ENCODE data around the gene THAP10.
"Not testable (repeated sequence)": the region's sequence is repeated elsewhere in the genome, so short reads cannot be mapped to it uniquely, and the experiment has no call there.

The THAP10 gene

GRCh38 chr15:70875001-70875782 lies 17.0 kb downstream of the THAP10 start:
- H3K4me3 ChIP-seq (replicated peaks; ENCODE audit: insufficient read depth, low read length) = no peak overlapping the region
- no peak for DNase-seq (ENCODE audit: low read depth in 1 of 2, low spot score in 1 of 2)
- no peaks in the 10 kb centered on the region for H3K27me3 ChIP-seq (ENCODE audit: insufficient read depth, poor library complexity, severe bottlenecking)
- TF ChIP-seq SPI1 (IDR thresholded peaks at IDR 0.05; ENCODE audit: borderline replicate concordance, low read depth) (no peak), GABPA (IDR thresholded peaks at IDR 0.05; ENCODE audit: low read depth) (no peak), CTCF (IDR thresholded peaks at IDR 0.05; ENCODE audit: insufficient read depth, low read length) (no peak), POLR2AphosphoS5 (IDR thresholded peaks at IDR 0.05; ENCODE audit: low read depth) (no peak)
- TF ChIP-seq, protein P1, sequence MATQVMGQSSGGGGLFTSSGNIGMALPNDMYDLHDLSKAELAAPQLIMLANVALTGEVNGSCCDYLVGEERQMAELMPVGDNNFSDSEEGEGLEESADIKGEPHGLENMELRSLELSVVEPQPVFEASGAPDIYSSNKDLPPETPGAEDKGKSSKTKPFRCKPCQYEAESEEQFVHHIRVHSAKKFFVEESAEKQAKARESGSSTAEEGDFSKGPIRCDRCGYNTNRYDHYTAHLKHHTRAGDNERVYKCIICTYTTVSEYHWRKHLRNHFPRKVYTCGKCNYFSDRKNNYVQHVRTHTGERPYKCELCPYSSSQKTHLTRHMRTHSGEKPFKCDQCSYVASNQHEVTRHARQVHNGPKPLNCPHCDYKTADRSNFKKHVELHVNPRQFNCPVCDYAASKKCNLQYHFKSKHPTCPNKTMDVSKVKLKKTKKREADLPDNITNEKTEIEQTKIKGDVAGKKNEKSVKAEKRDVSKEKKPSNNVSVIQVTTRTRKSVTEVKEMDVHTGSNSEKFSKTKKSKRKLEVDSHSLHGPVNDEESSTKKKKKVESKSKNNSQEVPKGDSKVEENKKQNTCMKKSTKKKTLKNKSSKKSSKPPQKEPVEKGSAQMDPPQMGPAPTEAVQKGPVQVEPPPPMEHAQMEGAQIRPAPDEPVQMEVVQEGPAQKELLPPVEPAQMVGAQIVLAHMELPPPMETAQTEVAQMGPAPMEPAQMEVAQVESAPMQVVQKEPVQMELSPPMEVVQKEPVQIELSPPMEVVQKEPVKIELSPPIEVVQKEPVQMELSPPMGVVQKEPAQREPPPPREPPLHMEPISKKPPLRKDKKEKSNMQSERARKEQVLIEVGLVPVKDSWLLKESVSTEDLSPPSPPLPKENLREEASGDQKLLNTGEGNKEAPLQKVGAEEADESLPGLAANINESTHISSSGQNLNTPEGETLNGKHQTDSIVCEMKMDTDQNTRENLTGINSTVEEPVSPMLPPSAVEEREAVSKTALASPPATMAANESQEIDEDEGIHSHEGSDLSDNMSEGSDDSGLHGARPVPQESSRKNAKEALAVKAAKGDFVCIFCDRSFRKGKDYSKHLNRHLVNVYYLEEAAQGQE (IDR thresholded peaks at IDR 0.05; ENCODE audit: insufficient replicate concordance, low read depth) = no peak
- H3K27ac ChIP-seq (replicated peaks) = no peak overlapping the region

DNA sequence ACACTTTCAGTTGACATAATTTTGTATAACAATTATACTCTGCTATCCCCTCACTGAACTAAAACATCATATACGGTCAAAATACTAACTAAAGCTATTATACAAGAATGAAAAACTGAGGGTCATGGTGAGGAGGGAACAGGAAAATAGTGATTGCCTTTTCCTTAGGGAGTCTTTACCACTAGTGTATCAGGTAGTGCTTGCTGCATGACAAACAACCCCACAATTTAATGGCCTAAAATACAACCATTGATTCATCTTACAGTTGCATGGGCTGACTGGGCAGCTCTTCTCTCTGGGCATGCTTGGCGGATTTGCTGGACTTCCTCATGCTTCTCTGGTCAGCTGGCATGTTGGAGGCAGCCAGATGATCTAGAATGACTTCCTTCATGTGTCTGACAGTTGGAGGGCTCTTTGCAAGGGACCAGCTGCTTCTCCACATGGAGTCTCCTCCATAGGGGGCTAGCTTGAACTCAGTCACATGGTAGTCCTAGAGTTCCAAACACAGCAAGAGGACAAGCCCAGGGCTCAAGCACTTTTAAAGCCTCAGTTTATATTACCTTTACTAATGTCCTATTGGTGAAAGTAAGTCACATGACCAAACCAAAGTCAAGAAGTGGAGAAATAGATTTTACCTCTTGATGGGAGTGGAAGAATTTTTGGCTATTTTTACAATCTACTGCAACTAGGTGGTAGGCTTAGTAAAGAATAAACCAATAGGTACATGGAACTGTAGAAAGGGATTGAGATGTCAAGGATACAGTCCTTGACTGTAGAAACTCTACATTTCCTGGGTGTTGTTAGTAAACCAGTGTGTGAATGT lies 18.8 kb downstream of the THAP10 start:
- no peak overlapping the region for H3K27ac ChIP-seq (replicated peaks)
- no peak for TF ChIP-seq CTCF (IDR thresholded peaks at IDR 0.05; ENCODE audit: insufficient read depth, low read length)
- TF ChIP-seq SPI1 (IDR thresholded peaks at IDR 0.05; ENCODE audit: borderline replicate concordance, low read depth) = no peak
- TF ChIP-seq, protein P1 (IDR thresholded peaks at IDR 0.05; ENCODE audit: insufficient replicate concordance, low read depth) = no peak
- no peak overlapping the region for H3K4me3 ChIP-seq (replicated peaks; ENCODE audit: insufficient read depth, low read length)
- no peak for DNase-seq (ENCODE audit: low read depth in 1 of 2, low spot score in 1 of 2)
- H3K27me3 ChIP-seq (ENCODE audit: insufficient read depth, poor library complexity, severe bottlenecking) = no peaks in the 10 kb centered on the region

DNA sequence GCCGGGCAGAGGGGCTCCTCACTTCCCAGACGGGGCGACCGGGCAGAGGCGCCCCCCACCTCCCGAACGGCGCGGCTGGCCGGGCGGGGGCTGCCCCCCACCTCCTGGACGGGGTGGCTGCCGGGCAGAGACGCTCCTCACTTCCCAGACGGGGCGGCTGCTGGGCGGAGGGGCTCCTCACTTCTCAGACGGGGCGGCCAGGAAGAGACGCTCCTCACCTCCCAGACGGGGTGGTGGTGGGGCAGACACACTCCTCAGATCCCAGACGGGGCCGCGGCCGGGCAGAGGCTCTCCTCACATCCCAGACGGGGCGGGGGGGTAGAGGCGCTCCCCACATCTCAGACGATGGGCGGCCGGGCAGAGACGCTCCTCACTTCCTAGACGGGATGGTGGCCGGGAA lies 20.7 kb downstream of the THAP10 start:
- not testable (repeated sequence) for H3K4me3 ChIP-seq (replicated peaks; ENCODE audit: insufficient read depth, low read length); H3K27me3 ChIP-seq (ENCODE audit: insufficient read depth, poor library complexity, severe bottlenecking); DNase-seq (ENCODE audit: low read depth in 1 of 2, low spot score in 1 of 2); H3K27ac ChIP-seq (replicated peaks)

DNA sequence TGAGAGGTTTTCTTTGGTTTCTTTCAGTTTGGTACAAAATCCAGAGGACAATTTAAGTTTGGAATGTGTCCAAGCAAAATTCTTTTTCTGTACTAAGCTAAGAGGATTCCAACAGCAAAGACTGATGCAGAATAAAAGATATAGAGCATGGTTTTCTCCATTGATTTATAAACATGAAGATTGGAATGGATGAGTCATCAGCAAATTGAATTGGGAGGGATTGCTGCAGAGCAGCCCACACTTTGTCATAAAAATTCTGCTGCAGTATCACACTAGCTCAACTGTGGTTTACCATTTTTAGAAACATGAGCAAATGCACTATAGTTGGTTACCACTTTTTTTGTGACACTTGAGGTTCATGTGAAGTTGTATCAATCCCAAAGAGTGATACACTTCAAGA lies 22.2 kb downstream of the THAP10 start:
- no peak overlapping the region for H3K4me3 ChIP-seq (replicated peaks; ENCODE audit: insufficient read depth, low read length)
- no peak overlapping the region for H3K27ac ChIP-seq (replicated peaks)
- TF ChIP-seq GABPA (IDR thresholded peaks at IDR 0.05; ENCODE audit: low read depth) (no peak), CTCF (IDR thresholded peaks at IDR 0.05; ENCODE audit: insufficient read depth, low read length) (no peak), SPI1 (IDR thresholded peaks at IDR 0.05; ENCODE audit: borderline replicate concordance, low read depth) (no peak), POLR2AphosphoS5 (IDR thresholded peaks at IDR 0.05; ENCODE audit: low read depth) (no peak)
- TF ChIP-seq, protein P1 (IDR thresholded peaks at IDR 0.05; ENCODE audit: insufficient replicate concordance, low read depth) = no peak
- DNase-seq (ENCODE audit: low read depth in 1 of 2, low spot score in 1 of 2) = no peak
- no peaks in the 10 kb centered on the region for H3K27me3 ChIP-seq (ENCODE audit: insufficient read depth, poor library complexity, severe bottlenecking)
